Liver (tissue), 3 donors: Measurements from ENCODE around the gene NDOR1.

Experiments used
- CTCF ChIP-seq: fragments of 150-350 bp; IDR thresholded peaks from 2 replicates; pipeline ENCODE4 v1.5.1; 2017; ENCODE audit warnings: improper control_type of control experiment, low read depth, low read length; ENCODE audit not compliant: missing input control
- REST ChIP-seq: IDR thresholded peaks from 2 replicates; pipeline ENCODE4 v1.6.1; 2016; ENCODE audit warnings: antibody characterized with exemption, mild to moderate bottlenecking
- SP1 ChIP-seq: IDR thresholded peaks from 2 replicates; pipeline ENCODE4 v1.6.1; 2018; ENCODE audit warnings: antibody characterized with exemption, mild to moderate bottlenecking
- donor health status: healthy.
- donor health status: healthy.

GRCh38 chr9:137228506-137228967 is 23.0 kb downstream of the NDOR1 start:
- TF ChIP-seq CTCF (no peak), REST (no peak), SP1 (no peak)
